HG03342 (cell line): ENCODE data around the gene PACRG.
"Not testable (repeated sequence)": the region's sequence is repeated elsewhere in the genome, so short reads cannot be mapped to it uniquely, and the experiment has no call there.

ENCODE experiments used
- ATAC-seq: cut with Tn5 transposase; IDR thresholded peaks from one replicate; pipeline ENCODE4 v1.9.1; 2021; ENCODE audit warnings: mild to moderate bottlenecking, moderate library complexity; ENCODE audit not compliant: unreplicated experiment

The PACRG gene

GRCh38 chr6:163298079-163298830, 570.5 kb downstream of the PACRG start:
- no peak for ATAC-seq

- ATAC-seq, result no peak
Observed at GRCh38 chr6:163300838-163301237, 573.1 kb downstream of the PACRG start.

- no peak for ATAC-seq
Observed at GRCh38 chr6:163301726-163302635, 574.2 kb downstream of the PACRG start.

- ATAC-seq, result no peak
Observed at GRCh38 chr6:163302747-163303146, 575.0 kb downstream of the PACRG start.

GRCh38 chr6:163306000-163306399, 578.2 kb downstream of the PACRG start:
- no peak for ATAC-seq

GRCh38 chr6:163308629-163309440, 581.1 kb downstream of the PACRG start:
- no peak for ATAC-seq

GRCh38 chr6:163309491-163310026, 581.8 kb downstream of the PACRG start:
- no peak for ATAC-seq

- no peak for ATAC-seq
Observed at GRCh38 chr6:163310096-163310972, 582.6 kb downstream of the PACRG start.

- ATAC-seq, result no peak
Observed at GRCh38 chr6:163310973-163311383, 583.2 kb downstream of the PACRG start.

- ATAC-seq, result no peak
Observed at GRCh38 chr6:163311830-163312229, 584.1 kb downstream of the PACRG start.

GRCh38 chr6:163313566-163313965, 585.8 kb downstream of the PACRG start:
- no peak for ATAC-seq

GRCh38 chr6:163313981-163314380, 586.2 kb downstream of the PACRG start:
- ATAC-seq, result no peak

- ATAC-seq, result no peak
Observed at GRCh38 chr6:163314791-163315470, 587.2 kb downstream of the PACRG start.

- ATAC-seq, result not testable (repeated sequence)
Observed at GRCh38 chr6:163316866-163317495, 589.2 kb downstream of the PACRG start.

GRCh38 chr6:163318071-163318786, 590.5 kb downstream of the PACRG start:
- ATAC-seq, result no peak

GRCh38 chr6:163319609-163320366, 592.0 kb downstream of the PACRG start:
- ATAC-seq, result no peak

GRCh38 chr6:163320402-163320801, 592.6 kb downstream of the PACRG start:
- no peak for ATAC-seq
